GM13977 (cell line): Measurements from ENCODE around the gene PHACTR1.

Source experiments
- DNase-seq: peaks from one replicate; pipeline ENCODE4 v3.0.0; 2012; ENCODE audit warnings: low spot score
- CTCF ChIP-seq: IDR thresholded peaks from 2 replicates; pipeline ENCODE4 v1.5.1; 2012; ENCODE audit warnings: mild to moderate bottlenecking, control low read depth; ENCODE audit not compliant: insufficient read depth; ENCODE audit errors: extremely low read depth, missing control alignments
- in situ Hi-C: fragments of 300-500 bp; cut with MboI; formaldehyde crosslinking; loops from one replicate; pipeline ENCODE4 v1.12.0; 2022; ENCODE audit warnings: low sequenced_read_pairs, low pct_unique_long_range_greater_than_20kb, mixed read lengths, inconsistent platforms; ENCODE audit not compliant: unreplicated experiment

The PHACTR1 gene

GRCh38 chr6:13195803-13196202 is 479.2 kb downstream of the PHACTR1 start:
- no peak for TF ChIP-seq CTCF
- no peak for DNase-seq
- in situ Hi-C loops = loop anchor here (25.0 kb wide), 1 partner anchor 341 kb away; no protein-coding TSS in a partner anchor

- DNase-seq = no peak
- in situ Hi-C loops = loop anchor here (25.0 kb wide), 1 partner anchor 339 kb away; no protein-coding TSS in a partner anchor
- no peak for TF ChIP-seq CTCF
These were observed 481.6 kb downstream of the PHACTR1 start for GRCh38 chr6:13198168-13198567.

- in situ Hi-C loops = no loop called here
- no peak for DNase-seq
These were observed 484.8 kb downstream of the PHACTR1 start for GRCh38 chr6:13201336-13201735.

GRCh38 chr6:13203145-13203544 is 486.6 kb downstream of the PHACTR1 start:
- no peak for TF ChIP-seq CTCF
- DNase-seq = no peak
- in situ Hi-C loops = no loop called here

More at GRCh38 chr6:13201336-13201735, 484.8 kb downstream of the PHACTR1 start:
- no peak for TF ChIP-seq CTCF

- DNase-seq = no peak
- in situ Hi-C loops = no loop called here
- TF ChIP-seq CTCF = no peak
These were observed 488.5 kb downstream of the PHACTR1 start for GRCh38 chr6:13205106-13205505.

GRCh38 chr6:13212096-13212495 is 495.5 kb downstream of the PHACTR1 start:
- no peak for DNase-seq
- no peak for TF ChIP-seq CTCF
- in situ Hi-C loops = no loop called here

- TF ChIP-seq CTCF = no peak
- DNase-seq = no peak
- in situ Hi-C loops = no loop called here
These were observed 496.0 kb downstream of the PHACTR1 start for GRCh38 chr6:13212538-13212937.
